Measurements from ENCODE around the gene ACAP2.
"Not testable (repeated sequence)": the region's sequence is repeated elsewhere in the genome, so short reads cannot be mapped to it uniquely, and the experiment has no call there.

Gene ACAP2

DNA sequence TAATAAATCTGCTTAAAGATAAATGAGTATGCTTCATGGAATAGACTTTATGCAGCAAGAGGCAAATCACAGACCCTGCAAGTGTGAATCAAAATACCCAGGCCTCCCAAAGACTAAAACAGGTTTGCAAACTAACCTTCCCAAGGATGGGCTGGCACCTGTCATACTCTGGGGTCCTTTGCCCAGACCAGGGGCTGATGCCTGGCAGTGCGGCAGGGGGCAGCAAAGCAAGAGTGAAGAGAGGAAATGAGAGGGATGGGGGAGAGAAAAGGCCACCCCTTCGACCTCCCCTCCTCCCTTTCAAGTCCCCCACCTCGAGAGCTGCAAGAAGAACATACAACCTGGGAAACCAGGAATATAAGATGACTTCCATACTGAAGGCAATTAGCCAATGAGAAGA is 203.7 kb downstream of the ACAP2 start:
- TF ChIP-seq GATA1 (IDR thresholded peaks at IDR 0.05; ENCODE audit: low read depth, low read length) (no peak), POLR2A (IDR thresholded peaks at IDR 0.05; ENCODE audit: low read length) (no peak)
- DNase-seq: no peak

- DNase-seq: no peak
- no peak for TF ChIP-seq POLR2A (IDR thresholded peaks at IDR 0.05; ENCODE audit: low read length)
- TF ChIP-seq GATA1 (IDR thresholded peaks at IDR 0.05; ENCODE audit: low read depth, low read length): no peak
Measured at GRCh38 chr3:195238586-195239118, 204.2 kb downstream of the ACAP2 start.

- DNase-seq: no peak
- no peak for TF ChIP-seq GATA1 (IDR thresholded peaks at IDR 0.05; ENCODE audit: low read depth, low read length)
- no peak for TF ChIP-seq POLR2A (IDR thresholded peaks at IDR 0.05; ENCODE audit: low read length)
Measured at GRCh38 chr3:195238081-195238571, 204.7 kb downstream of the ACAP2 start.

DNA sequence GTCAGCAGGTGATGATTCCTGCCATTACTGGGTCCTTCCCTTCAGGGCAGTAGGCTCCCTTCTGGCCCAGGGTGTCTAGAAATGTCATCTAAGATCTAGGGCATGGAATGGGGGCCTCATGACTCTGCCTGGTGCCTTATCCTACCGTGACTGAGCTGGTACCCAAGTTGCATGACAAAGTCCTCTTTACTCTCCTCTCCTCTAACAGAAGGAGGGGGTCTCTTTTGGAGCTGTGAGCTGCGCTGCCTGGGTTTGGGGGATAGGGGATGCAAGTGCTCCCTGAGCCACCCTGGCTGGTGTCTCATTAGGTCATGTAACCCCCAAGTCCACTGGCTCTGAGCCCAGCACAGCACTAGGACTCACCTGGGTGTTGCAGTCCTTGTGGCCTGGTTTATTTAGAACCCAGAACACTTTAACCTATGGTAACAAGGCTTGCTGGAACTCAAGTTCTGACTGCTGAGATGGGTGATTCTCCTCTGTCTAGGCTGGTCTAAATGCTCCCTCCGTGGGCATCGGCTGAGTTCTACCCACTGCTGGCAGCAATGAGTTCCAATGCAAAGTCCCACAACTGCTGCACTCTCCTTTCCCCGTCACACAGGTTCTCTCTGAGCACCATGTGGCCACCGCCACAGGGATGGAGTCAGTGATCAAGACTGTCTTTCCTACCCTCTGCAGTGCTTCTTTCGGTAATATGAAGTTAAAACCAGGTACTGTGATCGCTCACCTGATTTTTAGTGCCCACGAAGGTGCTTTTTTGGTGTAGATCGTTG is 205.8 kb downstream of the ACAP2 start:
- no peak for DNase-seq
- TF ChIP-seq GATA1 (IDR thresholded peaks at IDR 0.05; ENCODE audit: low read depth, low read length) (no peak), POLR2A (IDR thresholded peaks at IDR 0.05; ENCODE audit: low read length) (no peak)

- no peak for DNase-seq
- TF ChIP-seq GATA1 (IDR thresholded peaks at IDR 0.05; ENCODE audit: low read depth, low read length) (no peak), POLR2A (IDR thresholded peaks at IDR 0.05; ENCODE audit: low read length) (no peak)
Measured at GRCh38 chr3:195236076-195236798, 206.6 kb downstream of the ACAP2 start.

- TF ChIP-seq GATA1 (IDR thresholded peaks at IDR 0.05; ENCODE audit: low read depth, low read length): no peak
- no peak for TF ChIP-seq POLR2A (IDR thresholded peaks at IDR 0.05; ENCODE audit: low read length)
- DNase-seq: no peak
Measured at GRCh38 chr3:195230244-195230643, 212.6 kb downstream of the ACAP2 start.

- not testable (repeated sequence) for DNase-seq
Measured at GRCh38 chr3:195228886-195229285, 213.9 kb downstream of the ACAP2 start.

DNA sequence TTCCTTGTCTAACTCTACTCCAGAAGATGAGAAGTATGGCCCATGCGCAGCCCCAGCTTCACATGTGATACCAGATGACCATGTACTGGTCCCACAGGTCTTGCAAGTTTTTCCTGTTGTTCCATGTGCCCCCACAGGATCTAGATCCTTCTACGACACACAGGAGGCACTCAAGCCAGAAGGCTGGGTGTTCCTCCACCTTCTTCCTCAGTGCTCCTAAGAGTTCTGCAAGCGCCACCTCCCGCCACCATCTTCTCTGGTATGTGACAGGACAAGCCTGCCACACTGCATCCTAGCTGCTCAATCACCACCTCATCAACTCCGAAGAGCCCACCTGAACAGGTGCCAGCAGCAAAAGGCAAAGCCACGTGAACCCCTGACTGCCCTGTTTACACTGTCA is 214.9 kb downstream of the ACAP2 start:
- no peak for DNase-seq
- no peak for TF ChIP-seq POLR2A (IDR thresholded peaks at IDR 0.05; ENCODE audit: low read length)
- no peak for TF ChIP-seq GATA1 (IDR thresholded peaks at IDR 0.05; ENCODE audit: low read depth, low read length)

GRCh38 chr3:195226900-195227447 is 215.8 kb downstream of the ACAP2 start:
- DNase-seq: peak; percentile 25 to 28
- TF ChIP-seq GATA1 (IDR thresholded peaks at IDR 0.05; ENCODE audit: low read depth, low read length): no peak
- TF ChIP-seq POLR2A (IDR thresholded peaks at IDR 0.05; ENCODE audit: low read length): no peak

- TF ChIP-seq POLR2A (IDR thresholded peaks at IDR 0.05; ENCODE audit: low read length): no peak
- TF ChIP-seq GATA1 (IDR thresholded peaks at IDR 0.05; ENCODE audit: low read depth, low read length): no peak
- DNase-seq: no peak
Measured at GRCh38 chr3:195226445-195226844, 216.4 kb downstream of the ACAP2 start.

DNA sequence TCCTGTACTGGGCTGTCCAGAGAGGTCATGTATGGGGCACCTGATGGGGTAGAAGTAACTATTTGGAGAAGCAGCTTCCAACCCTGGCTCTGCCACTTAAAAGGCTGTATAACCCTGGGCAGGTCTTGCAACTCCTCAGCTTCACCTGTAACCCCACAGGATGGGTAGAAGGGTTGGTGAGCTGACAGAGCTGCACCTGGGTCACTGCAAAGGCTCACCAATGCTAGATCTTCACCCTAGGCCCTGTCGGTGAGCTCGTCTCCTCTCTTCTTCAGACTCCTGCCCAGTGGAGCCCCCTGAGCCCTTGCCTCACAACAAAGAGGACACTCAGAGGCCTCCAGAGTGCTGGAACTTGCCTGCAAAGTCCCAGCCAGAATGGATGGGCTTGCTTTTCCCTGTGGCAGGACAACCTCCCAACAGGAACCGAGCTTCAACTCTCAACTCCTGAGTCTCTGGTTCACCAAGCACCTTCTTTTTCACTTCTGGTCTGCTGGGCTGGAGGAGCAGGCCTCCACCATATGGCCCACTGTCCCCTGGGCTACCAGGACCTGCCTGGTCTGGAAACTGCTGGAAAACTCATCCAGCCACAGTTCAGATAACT is 217.7 kb downstream of the ACAP2 start:
- TF ChIP-seq GATA1 (IDR thresholded peaks at IDR 0.05; ENCODE audit: low read depth, low read length) (no peak), POLR2A (IDR thresholded peaks at IDR 0.05; ENCODE audit: low read length) (no peak)
- no peak for DNase-seq
